ENCODE data around the gene LAG3.

LAG3 gene

DNA sequence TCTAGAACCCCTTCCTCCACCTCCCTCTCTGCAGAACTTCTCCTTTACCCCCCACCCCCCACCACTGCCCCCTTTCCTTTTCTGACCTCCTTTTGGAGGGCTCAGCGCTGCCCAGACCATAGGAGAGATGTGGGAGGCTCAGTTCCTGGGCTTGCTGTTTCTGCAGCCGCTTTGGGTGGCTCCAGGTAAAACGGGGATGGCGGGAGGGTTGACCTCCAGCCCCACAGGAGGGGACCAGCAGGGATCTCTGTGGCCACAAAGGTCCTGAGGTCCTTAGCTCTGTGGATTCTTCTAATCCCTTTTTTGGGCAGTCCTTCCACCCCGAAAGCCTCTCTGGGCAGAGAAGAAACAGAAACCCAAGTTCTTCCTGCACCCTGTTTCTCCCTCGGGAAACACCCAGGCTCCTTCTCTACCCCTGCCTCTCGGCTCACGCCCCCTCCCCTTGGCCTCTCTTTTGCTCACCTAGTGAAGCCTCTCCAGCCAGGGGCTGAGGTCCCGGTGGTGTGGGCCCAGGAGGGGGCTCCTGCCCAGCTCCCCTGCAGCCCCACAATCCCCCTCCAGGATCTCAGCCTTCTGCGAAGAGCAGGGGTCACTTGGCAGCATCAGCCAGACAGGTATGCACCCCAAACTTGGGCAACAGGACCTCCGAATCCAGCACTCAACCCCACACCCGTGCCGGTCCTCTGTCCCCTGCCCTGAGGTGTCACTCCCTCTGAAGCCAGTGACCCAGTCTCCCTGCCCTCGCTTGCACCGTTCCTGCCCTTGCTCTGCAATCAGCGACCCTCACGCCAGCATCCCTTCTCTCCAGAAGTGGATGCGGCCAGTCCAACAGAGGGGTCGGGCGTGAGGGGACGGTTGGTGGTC, 638 bp downstream of the LAG3 start:
- DNase-seq, result no peak

DNA sequence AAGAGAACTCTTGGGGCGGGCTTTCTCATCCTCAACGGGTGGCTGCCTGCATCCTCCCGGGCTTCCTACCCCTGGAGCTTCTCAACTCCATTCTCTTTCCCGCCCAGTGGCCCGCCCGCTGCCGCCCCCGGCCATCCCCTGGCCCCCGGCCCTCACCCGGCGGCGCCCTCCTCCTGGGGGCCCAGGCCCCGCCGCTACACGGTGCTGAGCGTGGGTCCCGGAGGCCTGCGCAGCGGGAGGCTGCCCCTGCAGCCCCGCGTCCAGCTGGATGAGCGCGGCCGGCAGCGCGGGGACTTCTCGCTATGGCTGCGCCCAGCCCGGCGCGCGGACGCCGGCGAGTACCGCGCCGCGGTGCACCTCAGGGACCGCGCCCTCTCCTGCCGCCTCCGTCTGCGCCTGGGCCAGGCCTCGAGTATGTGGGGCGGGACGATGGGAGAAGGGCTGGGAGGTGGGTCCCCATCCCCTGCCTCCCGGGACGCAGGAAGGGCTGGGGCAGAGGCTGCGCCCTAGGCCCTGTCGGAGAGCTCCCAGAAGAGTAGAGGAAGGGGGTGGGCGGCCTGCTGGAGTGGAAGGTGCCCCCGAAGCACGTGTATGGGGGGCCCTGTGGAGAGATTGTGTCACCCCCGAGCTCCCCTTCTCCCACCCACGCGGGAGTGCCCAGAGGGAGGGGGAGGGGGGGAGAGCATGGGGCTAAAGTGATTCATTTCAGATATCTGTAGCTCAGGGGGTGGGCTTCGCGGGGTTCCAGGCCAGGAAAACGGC, 1.5 kb downstream of the LAG3 start:
- no peak for DNase-seq

DNA sequence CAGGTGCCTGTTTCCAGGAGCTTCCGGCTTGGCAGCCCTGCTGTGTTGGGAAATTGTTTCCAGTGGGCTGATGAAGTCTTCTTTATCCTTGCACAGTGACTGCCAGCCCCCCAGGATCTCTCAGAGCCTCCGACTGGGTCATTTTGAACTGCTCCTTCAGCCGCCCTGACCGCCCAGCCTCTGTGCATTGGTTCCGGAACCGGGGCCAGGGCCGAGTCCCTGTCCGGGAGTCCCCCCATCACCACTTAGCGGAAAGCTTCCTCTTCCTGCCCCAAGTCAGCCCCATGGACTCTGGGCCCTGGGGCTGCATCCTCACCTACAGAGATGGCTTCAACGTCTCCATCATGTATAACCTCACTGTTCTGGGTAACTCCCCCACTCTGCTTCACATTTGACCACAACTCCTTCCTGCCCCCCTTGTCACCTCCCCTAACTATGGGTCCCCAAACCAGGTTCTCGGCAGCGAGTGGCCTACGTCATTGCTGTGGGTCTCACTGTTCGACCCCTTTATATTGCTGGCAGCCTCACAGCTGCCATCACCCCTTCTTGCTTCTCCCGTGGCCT, 2.3 kb downstream of the LAG3 start:
- no peak for DNase-seq

DNA sequence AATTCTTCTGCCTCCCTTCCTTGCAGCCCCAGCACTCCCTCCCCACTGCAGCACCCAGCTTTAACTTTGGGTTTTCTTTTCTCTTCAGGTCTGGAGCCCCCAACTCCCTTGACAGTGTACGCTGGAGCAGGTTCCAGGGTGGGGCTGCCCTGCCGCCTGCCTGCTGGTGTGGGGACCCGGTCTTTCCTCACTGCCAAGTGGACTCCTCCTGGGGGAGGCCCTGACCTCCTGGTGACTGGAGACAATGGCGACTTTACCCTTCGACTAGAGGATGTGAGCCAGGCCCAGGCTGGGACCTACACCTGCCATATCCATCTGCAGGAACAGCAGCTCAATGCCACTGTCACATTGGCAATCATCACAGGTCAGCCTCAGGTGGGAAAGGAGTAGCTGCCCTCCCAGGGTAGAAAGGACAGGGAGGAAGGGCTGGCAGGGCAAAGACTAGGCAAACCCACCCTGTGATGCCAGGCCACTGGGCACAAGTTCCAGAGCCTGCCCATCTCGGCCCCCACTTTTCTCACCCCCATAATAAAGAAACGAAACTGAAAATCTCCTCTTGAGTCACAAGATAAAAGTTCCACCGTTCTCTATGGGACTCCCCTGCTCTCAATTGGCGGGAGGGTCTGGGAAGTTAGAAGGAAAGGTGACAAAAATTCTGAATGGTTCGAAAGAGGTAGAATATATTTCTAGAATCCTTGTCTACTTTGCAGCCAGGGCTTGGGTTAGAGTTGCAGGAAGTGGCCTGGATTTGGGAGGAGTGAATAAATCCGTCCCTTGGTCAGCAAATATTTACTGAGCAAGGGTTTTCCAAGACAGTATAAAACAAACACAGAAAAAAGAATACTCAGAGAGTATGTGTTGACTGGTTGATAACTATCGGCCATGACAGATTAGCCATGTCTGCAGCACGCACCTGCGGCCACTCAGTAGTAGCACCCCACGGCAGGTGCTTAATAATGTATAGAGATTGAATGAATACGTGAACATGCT, 3.2 kb downstream of the LAG3 start:
- no peak for DNase-seq

DNA sequence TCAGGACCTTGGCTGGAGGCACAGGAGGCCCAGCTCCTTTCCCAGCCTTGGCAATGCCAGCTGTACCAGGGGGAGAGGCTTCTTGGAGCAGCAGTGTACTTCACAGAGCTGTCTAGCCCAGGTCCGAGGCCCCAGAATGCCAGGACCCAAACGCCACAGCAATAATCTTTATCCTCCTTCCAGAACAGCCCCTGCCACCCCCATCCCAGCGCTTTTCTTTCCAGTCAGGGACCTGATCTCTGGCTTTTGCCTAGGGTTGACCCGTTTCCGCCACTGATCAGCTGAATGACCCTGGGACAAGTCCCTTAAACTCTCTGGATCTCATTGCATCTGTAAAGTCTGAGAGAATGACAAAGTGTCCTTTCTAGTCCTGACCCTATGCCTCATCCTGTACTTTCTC, 5.1 kb downstream of the LAG3 start:
- DNase-seq, result no peak

DNA sequence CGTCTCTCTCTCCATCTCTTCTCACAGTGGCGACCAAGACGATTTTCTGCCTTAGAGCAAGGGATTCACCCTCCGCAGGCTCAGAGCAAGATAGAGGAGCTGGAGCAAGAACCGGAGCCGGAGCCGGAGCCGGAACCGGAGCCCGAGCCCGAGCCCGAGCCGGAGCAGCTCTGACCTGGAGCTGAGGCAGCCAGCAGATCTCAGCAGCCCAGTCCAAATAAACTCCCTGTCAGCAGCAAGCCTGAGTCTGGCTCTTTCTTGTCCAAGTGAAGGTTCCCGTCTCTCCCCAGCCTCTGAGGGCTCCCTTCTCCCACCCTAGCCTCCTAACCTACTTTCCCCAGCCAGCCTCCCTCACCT, 5.9 kb downstream of the LAG3 start:
- no peak for DNase-seq

- DNase-seq, result peak; percentile 92
Observed at GRCh38 chr12:6778574-6779550, 6.5 kb downstream of the LAG3 start.

DNA sequence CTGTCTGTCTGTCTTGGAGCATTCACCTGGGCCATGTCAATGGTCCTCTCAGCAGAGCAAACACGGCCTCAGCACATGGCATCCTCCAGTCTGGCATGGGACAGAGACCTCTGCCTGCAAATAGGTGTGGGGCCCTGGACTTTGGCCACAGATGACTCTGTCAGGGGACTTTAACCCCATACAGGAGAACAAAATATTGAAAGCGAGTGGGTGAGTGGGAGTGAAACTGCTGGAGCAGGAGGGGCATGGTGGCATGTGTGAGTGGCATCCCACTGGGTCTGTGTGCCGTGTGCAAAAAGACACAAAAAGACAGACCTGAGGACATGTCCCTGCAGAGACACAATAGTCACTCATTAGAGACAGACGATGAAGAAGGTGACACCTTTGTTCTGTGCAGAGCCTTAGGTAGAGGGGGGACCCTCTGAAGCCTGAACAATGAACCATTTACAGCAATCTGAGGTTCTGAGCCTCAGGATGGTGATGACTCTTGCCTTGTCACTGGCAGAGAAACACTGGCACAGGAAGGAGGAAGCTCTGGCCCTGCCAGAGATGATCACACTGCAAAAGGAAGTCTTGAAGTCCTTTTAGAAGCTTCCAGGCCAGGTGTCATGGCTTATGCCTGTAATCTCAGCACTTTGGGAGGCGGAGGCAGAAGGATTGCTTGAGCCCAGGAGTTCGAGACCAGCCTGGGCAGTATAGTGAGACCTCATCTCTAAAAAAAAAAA, 7.5 kb downstream of the LAG3 start:
- no peak for DNase-seq

DNA sequence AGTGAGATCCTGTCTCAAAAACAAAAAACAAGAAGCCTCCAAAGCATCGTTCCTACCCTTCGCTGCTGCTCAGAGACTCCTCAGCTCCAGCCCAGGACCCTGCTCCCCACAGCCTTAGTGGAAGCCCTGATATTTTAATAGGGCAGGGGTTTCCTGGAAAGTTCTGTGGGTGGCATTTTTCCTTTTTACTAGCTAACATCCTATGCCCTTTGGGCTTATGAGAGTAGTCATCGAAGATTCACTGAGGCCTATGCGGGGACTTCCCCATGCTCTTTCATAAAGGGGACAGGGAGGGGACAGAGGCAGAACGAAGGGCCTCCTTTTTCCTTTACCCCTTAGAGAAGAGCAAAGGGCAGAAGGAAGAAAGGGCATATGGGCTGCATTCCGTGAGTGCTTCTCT, 8.3 kb downstream of the LAG3 start:
- no peak for DNase-seq

GRCh38 chr12:6782119-6782518, 9.8 kb downstream of the LAG3 start:
- no peak for DNase-seq

- DNase-seq, result no peak
Observed at GRCh38 chr12:6782850-6783566, 10.7 kb downstream of the LAG3 start.

- DNase-seq, result no peak
Observed at GRCh38 chr12:6783828-6784227, 11.5 kb downstream of the LAG3 start.

GRCh38 chr12:6784296-6784695, 12.0 kb downstream of the LAG3 start:
- DNase-seq, result no peak

DNA sequence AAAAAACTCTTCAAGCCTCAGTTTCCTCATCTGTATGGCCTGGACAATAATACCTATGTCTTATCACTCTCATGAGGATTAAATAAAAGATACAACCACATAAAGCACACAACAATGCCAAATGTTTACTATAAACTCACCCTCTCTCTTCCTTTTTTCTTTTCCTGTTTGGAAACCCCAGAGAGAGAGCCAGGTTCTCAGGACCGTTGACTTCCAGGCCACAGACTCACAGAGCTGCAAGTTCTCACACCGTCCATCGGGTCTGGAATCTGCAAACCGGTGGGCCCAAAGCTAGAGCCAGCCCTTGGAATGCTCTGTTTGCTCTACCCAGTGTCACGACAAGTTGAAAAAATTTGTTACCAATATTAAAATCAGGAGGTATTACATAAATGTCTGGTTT, 12.4 kb downstream of the LAG3 start:
- no peak for DNase-seq

DNA sequence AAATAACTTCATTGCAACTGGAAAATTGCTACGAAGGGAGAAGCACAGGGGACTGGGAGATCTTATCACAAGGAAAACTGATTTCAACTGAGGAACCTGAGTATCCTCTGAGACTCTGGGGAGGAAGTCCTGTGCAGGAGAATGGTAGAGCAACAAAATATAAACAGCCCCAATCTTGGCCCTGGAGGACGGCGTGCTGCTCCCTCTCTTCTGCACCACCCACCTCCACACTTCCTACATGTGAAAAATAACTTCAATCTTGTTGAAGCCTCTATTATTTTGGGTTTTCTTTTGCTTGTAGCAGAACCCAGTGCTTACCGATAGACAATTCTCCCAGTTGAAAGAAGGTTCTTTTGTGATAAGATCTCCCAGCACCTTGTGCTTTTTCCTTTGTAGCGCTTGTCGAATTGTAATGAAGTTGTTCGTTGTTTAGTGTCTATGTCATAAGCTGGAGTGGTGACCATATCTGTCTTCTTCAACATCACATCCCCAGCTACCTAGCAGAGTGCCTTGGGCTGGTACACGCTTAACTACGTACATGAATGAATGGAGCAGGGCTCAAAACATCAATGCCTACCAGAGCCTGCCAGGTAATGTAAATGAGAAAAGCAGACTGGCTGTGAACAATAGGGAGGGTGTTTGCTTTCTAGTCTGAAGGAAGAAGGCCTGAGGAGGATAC, 14.2 kb downstream of the LAG3 start:
- DNase-seq, result no peak

- no peak for DNase-seq
Observed at GRCh38 chr12:6787309-6787708, 15.0 kb downstream of the LAG3 start.

DNA sequence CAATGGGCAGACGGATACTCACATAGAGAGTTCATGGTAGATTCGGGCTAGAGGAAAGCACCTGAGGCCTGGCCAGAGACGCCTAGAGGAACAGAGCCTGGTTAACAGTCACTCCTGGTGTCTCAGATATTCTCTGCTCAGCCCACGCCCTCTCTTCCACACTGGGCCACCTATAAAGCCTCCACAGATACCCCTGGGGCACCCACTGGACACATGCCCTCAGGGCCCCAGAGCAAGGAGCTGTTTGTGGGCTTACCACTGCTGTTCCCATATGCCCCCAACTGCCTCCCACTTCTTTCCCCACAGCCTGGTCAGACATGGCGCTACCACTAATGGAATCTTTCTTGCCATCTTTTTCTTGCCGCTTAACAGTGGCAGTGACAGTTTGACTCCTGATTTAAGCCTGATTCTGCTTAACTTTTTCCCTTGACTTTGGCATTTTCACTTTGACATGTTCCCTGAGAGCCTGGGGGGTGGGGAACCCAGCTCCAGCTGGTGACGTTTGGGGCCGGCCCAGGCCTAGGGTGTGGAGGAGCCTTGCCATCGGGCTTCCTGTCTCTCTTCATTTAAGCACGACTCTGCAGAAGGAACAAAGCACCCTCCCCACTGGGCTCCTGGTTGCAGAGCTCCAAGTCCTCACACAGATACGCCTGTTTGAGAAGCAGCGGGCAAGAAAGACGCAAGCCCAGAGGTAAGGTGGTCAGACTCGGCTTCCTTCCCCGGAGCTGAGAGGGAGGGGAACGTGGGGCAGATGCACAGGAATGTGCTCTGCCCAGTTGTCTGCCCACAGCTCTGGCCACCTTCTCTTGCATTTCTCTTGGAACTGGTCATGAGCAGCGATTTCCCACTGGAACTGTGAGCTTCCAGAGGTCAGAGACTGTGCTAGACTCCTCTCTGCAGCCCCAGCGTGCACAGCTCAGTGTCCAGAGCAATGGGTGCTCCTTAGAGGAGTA, 16.9 kb downstream of the LAG3 start, which contains the start of gene CD4:
Gene CD4 (plus strand): TSS at position 557 of the 953 bp plus-strand sequence. CDS start 10,611 bp downstream, outside the sequence.
- no peak for DNase-seq

Data from fibroblast of skin of abdomen (primary cell).